GM18499 (cell line): Measurements from ENCODE around the gene COQ2.
"Not testable (repeated sequence)": the region's sequence is repeated elsewhere in the genome, so short reads cannot be mapped to it uniquely, and the experiment has no call there.

Experiments
- ATAC-seq: cut with Tn5 transposase; IDR thresholded peaks from one replicate; pipeline ENCODE4 v1.9.1; 2021; ENCODE audit warnings: moderate number of reproducible peaks; ENCODE audit not compliant: insufficient read depth, unreplicated experiment

The COQ2 gene

GRCh38 chr4:83250687-83251446, 33.7 kb downstream of the COQ2 start:
- ATAC-seq, result no peak

- ATAC-seq, result no peak
These were observed 36.1 kb downstream of the COQ2 start for GRCh38 chr4:83248486-83248885.

GRCh38 chr4:83247415-83248357, 36.9 kb downstream of the COQ2 start:
- no peak for ATAC-seq

GRCh38 chr4:83241132-83241531, 43.5 kb downstream of the COQ2 start:
- no peak for ATAC-seq

DNA sequence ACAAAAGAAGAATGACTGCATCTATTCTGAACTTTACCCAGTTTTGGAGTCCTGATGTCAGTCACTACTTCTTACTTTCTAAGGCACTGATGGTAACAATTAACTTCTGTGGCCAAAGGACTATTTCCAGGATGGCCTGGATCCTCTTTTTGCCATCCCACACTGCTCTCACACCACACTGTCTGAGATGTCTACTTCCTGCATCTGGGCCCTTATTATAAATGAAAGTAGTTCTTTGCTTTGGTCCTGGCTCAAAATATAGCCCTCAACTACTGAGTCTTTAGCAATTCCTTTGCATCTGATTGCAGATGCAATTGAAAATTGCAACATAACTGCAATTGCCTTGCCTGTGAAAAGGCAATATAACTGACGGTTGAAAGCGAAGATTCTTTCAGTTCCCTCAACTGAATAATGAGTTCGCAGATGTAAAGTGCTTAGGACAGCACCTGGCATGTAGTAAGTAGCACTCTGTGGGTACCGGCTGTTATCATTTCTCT, 44.2 kb downstream of the COQ2 start:
- peak; percentile 85 for ATAC-seq

DNA sequence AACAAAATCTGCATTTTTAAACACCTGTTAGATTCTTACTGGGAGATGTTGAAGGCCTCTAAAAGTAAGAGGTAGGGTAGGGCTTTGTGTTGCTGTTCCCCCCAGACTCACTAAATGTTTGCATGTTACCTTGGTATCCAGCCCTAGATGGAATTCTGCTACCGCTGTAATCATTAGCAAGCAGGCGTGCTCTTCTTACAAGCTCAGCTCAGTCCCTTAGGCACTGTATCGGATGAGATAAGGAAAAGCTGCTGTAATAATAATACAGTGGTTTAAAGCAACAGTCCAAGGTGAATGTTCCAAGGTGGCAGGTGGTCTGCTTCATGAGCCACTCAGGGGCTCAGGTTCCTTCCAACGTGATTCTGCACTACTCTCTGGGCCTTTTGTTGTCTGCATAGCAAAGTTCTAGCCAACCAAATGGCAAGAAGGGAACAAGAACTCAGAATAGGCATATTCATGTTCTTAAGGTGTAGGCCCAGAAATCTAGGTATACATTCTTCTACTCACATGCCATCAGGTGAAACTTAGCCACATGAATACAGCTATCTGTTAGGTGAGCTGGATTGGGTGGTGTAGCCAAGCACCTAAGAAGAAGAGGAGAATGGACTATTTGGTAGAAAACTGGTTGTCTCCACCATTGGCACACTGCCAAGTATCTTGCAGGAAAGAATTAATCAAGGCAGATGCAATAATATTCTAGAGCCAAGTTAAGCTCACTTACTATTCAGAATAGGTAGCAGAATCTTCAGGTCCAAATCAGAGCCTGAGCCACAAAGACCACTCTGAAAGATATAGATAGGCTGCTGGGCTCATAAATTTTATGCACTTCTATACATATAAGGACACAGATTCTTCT, 46.0 kb downstream of the COQ2 start:
- ATAC-seq, result no peak

- no peak for ATAC-seq
These were observed 47.0 kb downstream of the COQ2 start for GRCh38 chr4:83237591-83237990.

- not testable (repeated sequence) for ATAC-seq
These were observed 48.9 kb downstream of the COQ2 start for GRCh38 chr4:83235645-83236133.

DNA sequence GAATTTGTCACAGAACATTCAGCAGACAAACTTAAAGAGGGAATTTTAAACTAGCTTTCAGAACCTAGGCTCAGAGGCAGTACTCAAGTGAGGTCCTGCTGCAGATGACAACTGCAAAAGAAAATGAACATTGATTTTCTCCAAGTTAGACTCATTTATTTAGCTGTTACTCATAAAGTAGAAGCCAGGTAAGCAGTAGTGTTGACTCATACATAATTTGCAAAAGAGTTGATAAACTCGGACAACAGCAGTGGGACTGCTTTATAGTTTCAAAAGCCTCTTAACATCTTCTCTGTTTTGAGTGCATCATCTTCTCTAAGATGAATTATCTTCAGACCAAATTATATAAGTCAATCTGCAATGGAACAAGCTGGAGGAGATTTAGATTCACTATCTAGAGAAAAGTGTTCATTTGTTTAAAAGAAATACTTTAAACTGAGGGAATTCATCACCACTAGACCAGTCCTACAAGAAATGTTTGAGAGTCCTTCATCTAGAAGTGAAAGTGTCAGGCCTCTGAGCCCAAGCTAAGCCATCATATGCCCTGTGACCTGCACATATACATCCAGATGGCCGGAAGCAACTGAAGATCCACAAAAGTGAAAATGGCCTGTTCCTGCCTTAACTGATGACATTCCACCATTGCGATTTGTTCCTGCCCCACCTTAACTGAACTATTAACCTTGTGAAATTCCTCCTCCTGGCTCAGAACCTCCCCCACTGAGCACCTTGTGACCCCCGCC, 49.5 kb downstream of the COQ2 start:
- no peak for ATAC-seq

DNA sequence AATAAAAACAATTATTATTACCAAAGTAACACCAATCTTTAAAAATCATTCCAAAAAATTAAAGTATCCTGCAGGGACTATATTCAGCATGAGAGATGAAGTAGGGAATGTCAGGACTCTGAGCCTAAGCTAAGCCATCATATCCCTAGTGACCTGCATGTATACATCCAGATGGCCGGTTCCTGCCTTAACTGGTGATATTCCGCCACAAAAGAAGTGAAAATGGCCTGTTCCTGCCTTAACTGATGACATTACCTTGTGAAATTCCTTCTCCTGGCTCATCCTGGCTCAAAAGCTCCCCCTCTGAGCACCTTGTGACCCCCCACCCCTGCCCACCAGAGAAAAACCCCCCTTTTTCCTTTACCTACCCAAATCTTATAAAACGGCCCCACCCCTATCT, 50.2 kb downstream of the COQ2 start:
- ATAC-seq, result not testable (repeated sequence)

- no peak for ATAC-seq
These were observed 52.5 kb downstream of the COQ2 start for GRCh38 chr4:83232082-83232481.

DNA sequence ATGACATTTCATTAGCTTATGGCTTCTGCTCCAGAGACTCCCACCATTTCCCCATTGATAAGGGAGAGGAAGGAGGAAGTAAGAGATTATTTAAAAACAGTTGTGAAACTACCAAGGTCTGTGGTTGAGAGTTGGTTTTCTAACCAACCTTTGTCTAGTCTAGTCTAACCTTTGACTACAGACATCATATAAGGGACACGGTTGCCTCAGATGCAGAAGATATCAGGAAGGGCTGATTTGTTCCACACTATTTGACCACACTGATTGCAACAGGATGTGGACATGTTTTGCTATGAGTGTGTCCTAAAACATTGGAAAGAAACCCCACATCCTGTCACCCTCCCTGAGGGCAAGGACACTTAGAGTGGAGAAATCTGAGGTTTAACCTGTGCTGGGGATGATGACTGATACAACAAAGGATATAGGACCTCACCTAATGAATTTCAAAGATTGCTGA, 53.0 kb downstream of the COQ2 start:
- no peak for ATAC-seq

GRCh38 chr4:83230928-83231327, 53.7 kb downstream of the COQ2 start:
- ATAC-seq, result no peak

GRCh38 chr4:83229791-83230190, 54.8 kb downstream of the COQ2 start:
- no peak for ATAC-seq

- no peak for ATAC-seq
These were observed 56.4 kb downstream of the COQ2 start for GRCh38 chr4:83228231-83228630.

DNA sequence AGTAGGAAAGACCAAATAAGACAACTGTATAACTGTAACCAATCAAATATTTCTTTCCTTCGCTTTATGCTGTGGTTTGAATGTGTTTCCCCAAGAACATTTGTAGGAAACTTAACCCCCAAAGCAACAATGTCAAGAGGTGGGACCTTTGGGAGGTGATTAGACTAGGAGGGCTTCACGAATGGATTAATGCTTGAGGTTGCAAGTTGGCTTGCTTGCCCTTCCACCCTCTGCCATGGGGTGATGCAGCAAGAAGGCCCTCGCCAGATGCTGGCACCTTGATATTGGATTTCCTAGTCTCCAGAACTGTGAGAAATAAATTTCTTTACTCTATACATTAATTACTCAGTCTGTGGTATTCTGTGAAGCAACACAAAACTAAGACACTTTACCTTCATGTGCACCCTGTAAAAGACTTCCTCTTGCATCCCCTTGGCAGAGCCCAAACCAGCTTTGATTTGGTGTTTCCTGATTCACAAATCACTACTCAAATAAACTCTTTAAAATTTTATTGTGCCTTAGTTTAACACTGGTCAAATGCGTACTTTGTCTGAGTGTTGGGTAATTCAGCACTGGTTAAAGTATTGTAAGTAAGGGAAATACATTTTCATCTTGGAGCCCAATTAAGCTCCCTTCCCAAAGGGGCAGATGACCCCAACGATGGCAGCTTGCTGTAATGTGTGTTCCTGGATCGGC, 59.9 kb downstream of the COQ2 start:
- ATAC-seq, result no peak

DNA sequence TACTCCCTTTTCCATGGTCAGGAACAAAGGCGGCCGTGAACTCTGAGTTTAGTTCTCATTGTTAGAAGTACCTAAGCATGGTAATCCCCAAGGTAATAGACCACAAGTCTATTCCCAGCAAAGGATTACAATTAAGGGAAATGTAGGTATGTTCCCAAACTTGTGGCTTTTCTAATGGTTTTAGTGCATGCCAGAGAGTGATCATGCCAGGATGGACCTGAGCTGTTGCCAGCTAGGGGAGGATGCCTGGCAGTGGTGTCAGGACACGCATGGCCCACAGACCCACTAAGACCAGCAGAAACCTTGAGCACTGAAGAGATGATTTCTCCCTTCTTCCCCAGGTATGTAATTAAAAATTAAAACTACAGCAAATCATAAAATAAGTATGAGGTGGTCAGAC, 60.8 kb downstream of the COQ2 start:
- ATAC-seq, result no peak

DNA sequence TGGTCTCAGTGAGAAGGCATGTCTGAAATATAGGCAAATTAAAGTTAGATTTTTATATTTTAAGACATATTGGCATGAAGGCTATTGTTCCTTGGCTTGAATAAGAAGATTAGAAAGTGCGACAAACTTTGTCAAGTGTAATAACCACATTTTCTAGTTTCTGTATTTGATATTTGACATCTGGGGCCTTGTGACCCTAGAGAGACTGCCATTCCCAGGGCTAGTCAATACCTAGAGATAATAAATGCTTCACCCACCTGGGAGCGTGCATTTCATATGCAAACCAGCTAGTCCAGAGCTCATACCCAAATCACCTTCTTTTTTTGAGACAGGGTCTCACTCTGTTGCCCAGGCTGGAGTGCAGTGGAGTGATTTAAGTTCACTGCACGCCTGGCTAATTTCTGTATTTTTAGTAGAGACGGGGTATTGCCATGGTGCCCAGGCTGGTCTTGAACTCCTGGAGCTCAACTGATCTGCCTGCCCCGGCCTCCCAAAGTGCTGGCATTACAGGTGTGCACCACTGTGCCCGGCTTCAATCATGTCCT, 62.6 kb downstream of the COQ2 start:
- ATAC-seq, result peak; percentile 27
